ENCODE measurements around the gene NR6A1. TPM values are rescaled to one million over a fixed set of nuclear protein-coding genes. Genes with fewer than 3 reads are reported as not detected.

NR6A1 gene
- total and polyA plus RNA-seq, 2 of the 8 experiments (the other 6 are each of a cell fraction or from before 2014, with no cell fraction given): 93.2 to 237 TPM

DNA sequence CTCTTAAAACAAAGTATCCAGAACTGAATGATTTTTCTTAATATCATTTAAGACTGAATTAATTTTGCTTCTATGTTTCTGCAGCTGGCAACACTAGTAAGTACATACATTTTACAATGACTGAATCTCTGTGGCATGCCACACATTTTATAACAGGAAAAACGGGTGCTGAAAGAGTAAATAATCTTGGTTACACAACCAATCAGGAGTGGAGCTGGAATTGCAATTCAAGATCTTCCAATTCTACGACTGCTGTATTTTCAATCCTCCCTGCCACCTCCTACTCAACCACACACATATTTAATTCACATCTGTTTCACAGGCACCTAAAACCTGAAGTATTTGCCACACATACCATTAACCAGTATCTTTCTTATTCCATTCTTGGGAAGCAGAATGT lies 211.2 kb downstream of the NR6A1 start (continued):
- TF ChIP-seq, protein P1, sequence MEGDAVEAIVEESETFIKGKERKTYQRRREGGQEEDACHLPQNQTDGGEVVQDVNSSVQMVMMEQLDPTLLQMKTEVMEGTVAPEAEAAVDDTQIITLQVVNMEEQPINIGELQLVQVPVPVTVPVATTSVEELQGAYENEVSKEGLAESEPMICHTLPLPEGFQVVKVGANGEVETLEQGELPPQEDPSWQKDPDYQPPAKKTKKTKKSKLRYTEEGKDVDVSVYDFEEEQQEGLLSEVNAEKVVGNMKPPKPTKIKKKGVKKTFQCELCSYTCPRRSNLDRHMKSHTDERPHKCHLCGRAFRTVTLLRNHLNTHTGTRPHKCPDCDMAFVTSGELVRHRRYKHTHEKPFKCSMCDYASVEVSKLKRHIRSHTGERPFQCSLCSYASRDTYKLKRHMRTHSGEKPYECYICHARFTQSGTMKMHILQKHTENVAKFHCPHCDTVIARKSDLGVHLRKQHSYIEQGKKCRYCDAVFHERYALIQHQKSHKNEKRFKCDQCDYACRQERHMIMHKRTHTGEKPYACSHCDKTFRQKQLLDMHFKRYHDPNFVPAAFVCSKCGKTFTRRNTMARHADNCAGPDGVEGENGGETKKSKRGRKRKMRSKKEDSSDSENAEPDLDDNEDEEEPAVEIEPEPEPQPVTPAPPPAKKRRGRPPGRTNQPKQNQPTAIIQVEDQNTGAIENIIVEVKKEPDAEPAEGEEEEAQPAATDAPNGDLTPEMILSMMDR (IDR thresholded peaks at IDR 0.05; ENCODE audit: control extremely low read depth in 1 of 3, insufficient read depth in 1 of 3, low read depth in 1 of 3, low read length in 3 of 3): no peak
- TF ChIP-seq EZH2 (IDR thresholded peaks at IDR 0.05; ENCODE audit: low read depth, low read length, severe bottlenecking) (no peak), BRCA1 (IDR thresholded peaks at IDR 0.05; ENCODE audit: low read depth, low read length) (no peak), RAD21 (IDR thresholded peaks at IDR 0.05 in 1 of 2, conservative IDR thresholded peaks at IDR 0.05 in 1 of 2; ENCODE audit: low read depth in 2 of 2, low read length in 2 of 2) (no peak), TEAD4 (IDR thresholded peaks at IDR 0.05; ENCODE audit: low read depth, low read length) (no peak), MAFK (IDR thresholded peaks at IDR 0.05; ENCODE audit: low read depth, low read length) (no peak), TAF1 (IDR thresholded peaks at IDR 0.05; ENCODE audit: low read depth, low read length) (no peak)

Measured in H1 (cell line).